Endothelial cell (in vitro differentiated cells): ENCODE measurements around the gene JDP2. TPM values are rescaled to one million over a fixed set of nuclear protein-coding genes. Genes with fewer than 3 reads are reported as not detected.

Experiments
- DNase-seq: peaks from one replicate; pipeline ENCODE4 v3.0.0; 2021; ENCODE audit warnings: low spot score
- H3K27ac Mint-ChIP-seq: one replicate; pipeline ENCODE4 v1.8.0; 2021; ENCODE audit warnings: mixed read lengths, inconsistent platforms; ENCODE audit not compliant: unreplicated experiment
- H3K27me3 Mint-ChIP-seq: one replicate; pipeline ENCODE4 v1.8.0; 2021; ENCODE audit warnings: mild to moderate bottlenecking, moderate library complexity, mixed read lengths, inconsistent platforms; ENCODE audit not compliant: unreplicated experiment
- H3K36me3 Mint-ChIP-seq: one replicate; pipeline ENCODE4 v1.8.0; 2021; ENCODE audit warnings: mild to moderate bottlenecking, low read depth, mixed read lengths, inconsistent platforms; ENCODE audit not compliant: unreplicated experiment
- H3K4me1 Mint-ChIP-seq: one replicate; pipeline ENCODE4 v1.8.0; 2021; ENCODE audit warnings: mild to moderate bottlenecking, mixed read lengths, inconsistent platforms; ENCODE audit not compliant: unreplicated experiment
- H3K4me3 Mint-ChIP-seq: one replicate; pipeline ENCODE4 v1.8.0; 2021; ENCODE audit warnings: mild to moderate bottlenecking, mixed read lengths, inconsistent platforms; ENCODE audit not compliant: unreplicated experiment
- H3K9me3 Mint-ChIP-seq: one replicate; pipeline ENCODE4 v1.8.0; 2021; ENCODE audit warnings: mixed read lengths, inconsistent platforms; ENCODE audit not compliant: unreplicated experiment
- CTCF ChIP-seq: fragments of 200-600 bp; sonication (generic); IDR thresholded peaks from one replicate; pipeline ENCODE4 v1.5.0; 2021; ENCODE audit warnings: antibody characterized with exemption; ENCODE audit not compliant: unreplicated experiment
- total RNA-seq: library from RNA; stranded (reverse); fragmentation: NEBNext Ultra II Directional; extraction: Animal tissue kit (Norgen Biotek cat#: 25700); gene quantifications from one replicate; pipeline ENCODE4 v1.2.1, GENCODE V29; 2021; ENCODE audit not compliant: unreplicated experiment

Gene JDP2
- total RNA-seq, 1 donor from 2014 or later, result 5.1 TPM

- H3K4me3 Mint-ChIP-seq, result no peak overlapping the region
- no peaks in the 10 kb centered on the region for H3K36me3 Mint-ChIP-seq
- no peak overlapping the region for H3K27ac Mint-ChIP-seq
- H3K27me3 Mint-ChIP-seq, result no peaks in the 10 kb centered on the region
- H3K4me1 Mint-ChIP-seq, result peaks cover 9% of the 10 kb centered on the region
- H3K9me3 Mint-ChIP-seq, result no peaks in the 10 kb centered on the region
- no peak for DNase-seq
- TF ChIP-seq CTCF, result no peak
Measured at GRCh38 chr14:75402867-75403413, 24.9 kb upstream of the JDP2 start.

GRCh38 chr14:75404847-75405246 lies 23.0 kb upstream of the JDP2 start:
- Mint-ChIP-seq H3K4me3 (no peak overlapping the region), H3K27me3 (no peaks in the 10 kb centered on the region), H3K27ac (no peak overlapping the region), H3K36me3 (peaks cover 4% of the 10 kb centered on the region), H3K4me1 (peaks cover 7% of the 10 kb centered on the region), H3K9me3 (no peaks in the 10 kb centered on the region)
- no peak for TF ChIP-seq CTCF
- DNase-seq, result no peak

GRCh38 chr14:75406102-75406501 lies 21.7 kb upstream of the JDP2 start:
- Mint-ChIP-seq H3K27ac (no peak overlapping the region), H3K27me3 (no peaks in the 10 kb centered on the region), H3K36me3 (peaks cover 4% of the 10 kb centered on the region), H3K4me3 (no peak overlapping the region), H3K4me1 (peaks cover 7% of the 10 kb centered on the region), H3K9me3 (no peaks in the 10 kb centered on the region)
- no peak for DNase-seq
- no peak for TF ChIP-seq CTCF

GRCh38 chr14:75406856-75407255 lies 21.0 kb upstream of the JDP2 start:
- H3K4me3 Mint-ChIP-seq, result no peak overlapping the region
- H3K27me3 Mint-ChIP-seq, result no peaks in the 10 kb centered on the region

More at GRCh38 chr14:75406856-75407255, 21.0 kb upstream of the JDP2 start:
- no peak for TF ChIP-seq CTCF
- peaks cover 3% of the 10 kb centered on the region for H3K4me1 Mint-ChIP-seq
- DNase-seq, result no peak
- H3K9me3 Mint-ChIP-seq, result no peaks in the 10 kb centered on the region
- peaks cover 4% of the 10 kb centered on the region for H3K36me3 Mint-ChIP-seq
- H3K27ac Mint-ChIP-seq, result no peak overlapping the region
